RWPE2 (cell line): ENCODE measurements around the gene EPB41L3.

Experiments used
- ATAC-seq: fragments of 200-7000 bp; cut with Tn5 transposase; 3 replicates; pipeline ENCODE4 v1.9.1; 2021; ENCODE audit warnings: low read depth
- DNase-seq: peaks from one replicate; pipeline ENCODE4 v3.0.0-alpha.2; 2020; ENCODE audit warnings: low spot score
- H3K27ac ChIP-seq: fragments of 450-650 bp; 2 replicates; pipeline ENCODE4 v1.5.1; 2017; ENCODE audit warnings: mild to moderate bottlenecking; ENCODE audit not compliant: poor library complexity, severe bottlenecking
- H3K27me3 ChIP-seq: fragments of 250-450 bp; sonication (Bioruptor Pico); 2 replicates; pipeline ENCODE4 v1.5.1; 2021; ENCODE audit warnings: mild to moderate bottlenecking, moderate library complexity; ENCODE audit not compliant: insufficient read depth, poor library complexity, severe bottlenecking
- H3K36me3 ChIP-seq: fragments of 250-450 bp; sonication (Bioruptor Pico); 2 replicates; pipeline ENCODE4 v1.5.1; 2020; ENCODE audit warnings: low read depth, mild to moderate bottlenecking, moderate library complexity
- H3K4me1 ChIP-seq: fragments of 250-450 bp; sonication (Bioruptor Pico); 2 replicates; pipeline ENCODE4 v1.5.1; 2021; ENCODE audit warnings: mild to moderate bottlenecking, moderate library complexity; ENCODE audit not compliant: insufficient read depth, poor library complexity, severe bottlenecking
- H3K4me3 ChIP-seq: fragments of 250-450 bp; sonication (Bioruptor Pico); 2 replicates; pipeline ENCODE4 v1.5.1; 2021; ENCODE audit warnings: mild to moderate bottlenecking, moderate library complexity; ENCODE audit not compliant: severe bottlenecking
- H3K9me3 ChIP-seq: fragments of 250-450 bp; sonication (Bioruptor Pico); 2 replicates; pipeline ENCODE4 v1.5.1; 2021; ENCODE audit warnings: mild to moderate bottlenecking, moderate library complexity; ENCODE audit not compliant: severe bottlenecking
- CTCF ChIP-seq: fragments of 450-650 bp; IDR thresholded peaks from one replicate; pipeline ENCODE4 v1.5.1; 2017; ENCODE audit warnings: mild to moderate bottlenecking, moderate library complexity; ENCODE audit not compliant: poor library complexity, severe bottlenecking

The EPB41L3 gene

GRCh38 chr18:5543773-5544389 lies at the start of gene EPB41L3:
EPB41L3 (minus strand) TSS chr18:5543997; CDS start chr18:5489183, 54,814 bp downstream.
- DNase-seq, result no peak

GRCh38 chr18:5588529-5588928 lies 44.7 kb upstream of the EPB41L3 start:
- no peaks in the 10 kb centered on the region for H3K36me3 ChIP-seq
- ATAC-seq, result no peak
- no peak overlapping the region for H3K27ac ChIP-seq
- no peaks in the 10 kb centered on the region for H3K9me3 ChIP-seq
- no peak overlapping the region for H3K4me3 ChIP-seq
- TF ChIP-seq CTCF, result no peak
- H3K27me3 ChIP-seq, result no peaks in the 10 kb centered on the region
- DNase-seq, result no peak
- no peaks in the 10 kb centered on the region for H3K4me1 ChIP-seq

More at GRCh38 chr18:5543773-5544389, at the start of gene EPB41L3:
- Histone ChIP-seq H3K27ac (no peak within 1 kb of the TSS), H3K4me3 (no peak within 1 kb of the TSS), H3K9me3 (no peaks in the 10 kb centered on the region), H3K27me3 (peaks cover 59% of the 10 kb centered on the region), H3K36me3 (no peaks in the 10 kb centered on the region), H3K4me1 (no peaks in the 10 kb centered on the region)
- no peak for TF ChIP-seq CTCF
- no peak for ATAC-seq

- Histone ChIP-seq H3K27me3 (no peaks in the 10 kb centered on the region), H3K9me3 (no peaks in the 10 kb centered on the region), H3K27ac (no peak overlapping the region), H3K36me3 (no peaks in the 10 kb centered on the region), H3K4me3 (no peak overlapping the region), H3K4me1 (no peaks in the 10 kb centered on the region)
- no peak for TF ChIP-seq CTCF
- ATAC-seq (no peak), DNase-seq (no peak)
Measured at GRCh38 chr18:5585653-5586052, 41.9 kb upstream of the EPB41L3 start.

GRCh38 chr18:5584746-5585417 lies 41.1 kb upstream of the EPB41L3 start:
- no peak for DNase-seq
- H3K4me3 ChIP-seq, result no peak overlapping the region
- no peaks in the 10 kb centered on the region for H3K9me3 ChIP-seq
- no peak overlapping the region for H3K27ac ChIP-seq
- no peaks in the 10 kb centered on the region for H3K4me1 ChIP-seq
- H3K27me3 ChIP-seq, result no peaks in the 10 kb centered on the region
- TF ChIP-seq CTCF, result no peak
- 0 out of 3 replicates have a peak, but pooled peaks have one; percentile 51 for ATAC-seq
- no peaks in the 10 kb centered on the region for H3K36me3 ChIP-seq
